Inferior parietal cortex (tissue), 1 donor: Measurements from ENCODE around the gene NHERF1.

ENCODE experiments used
- DNase-seq: peaks from one replicate; pipeline ENCODE4 v3.0.0-alpha.2; 2016; ENCODE audit errors: extremely low spot score

NHERF1 gene

DNA sequence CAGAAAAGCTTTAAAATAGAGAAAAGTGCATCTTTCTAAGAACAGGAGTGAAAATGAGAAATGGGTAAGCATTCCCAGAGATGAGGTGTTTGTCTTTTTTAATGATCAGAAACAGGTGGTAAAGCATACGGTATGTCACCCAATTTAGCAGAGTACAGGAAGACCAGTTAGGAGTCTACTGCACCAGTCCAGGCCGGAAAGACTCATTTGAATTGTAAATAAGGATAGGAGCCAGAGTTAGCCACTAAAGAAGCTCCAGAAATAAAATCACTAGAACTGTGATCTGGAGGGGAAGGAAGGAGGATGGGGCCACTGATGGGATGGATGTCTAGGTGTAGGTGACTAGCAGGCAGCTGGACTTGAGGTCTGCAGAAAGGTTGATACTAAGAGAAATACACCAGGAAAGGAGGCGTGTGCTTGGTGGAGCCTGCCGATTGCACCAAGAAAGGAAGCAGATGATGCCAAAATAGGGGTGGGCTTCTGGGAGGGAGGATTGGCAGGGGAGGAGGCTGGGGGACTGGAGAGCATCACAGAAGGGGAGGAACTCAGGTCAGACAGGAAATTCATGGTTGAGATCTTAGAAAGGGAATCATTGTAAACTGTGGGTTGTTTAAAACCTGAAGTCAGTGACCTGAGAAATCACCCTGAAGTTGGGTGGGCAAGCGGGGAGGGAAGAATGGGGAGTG lies 35.8 kb downstream of the NHERF1 start:
- no peak for DNase-seq

DNA sequence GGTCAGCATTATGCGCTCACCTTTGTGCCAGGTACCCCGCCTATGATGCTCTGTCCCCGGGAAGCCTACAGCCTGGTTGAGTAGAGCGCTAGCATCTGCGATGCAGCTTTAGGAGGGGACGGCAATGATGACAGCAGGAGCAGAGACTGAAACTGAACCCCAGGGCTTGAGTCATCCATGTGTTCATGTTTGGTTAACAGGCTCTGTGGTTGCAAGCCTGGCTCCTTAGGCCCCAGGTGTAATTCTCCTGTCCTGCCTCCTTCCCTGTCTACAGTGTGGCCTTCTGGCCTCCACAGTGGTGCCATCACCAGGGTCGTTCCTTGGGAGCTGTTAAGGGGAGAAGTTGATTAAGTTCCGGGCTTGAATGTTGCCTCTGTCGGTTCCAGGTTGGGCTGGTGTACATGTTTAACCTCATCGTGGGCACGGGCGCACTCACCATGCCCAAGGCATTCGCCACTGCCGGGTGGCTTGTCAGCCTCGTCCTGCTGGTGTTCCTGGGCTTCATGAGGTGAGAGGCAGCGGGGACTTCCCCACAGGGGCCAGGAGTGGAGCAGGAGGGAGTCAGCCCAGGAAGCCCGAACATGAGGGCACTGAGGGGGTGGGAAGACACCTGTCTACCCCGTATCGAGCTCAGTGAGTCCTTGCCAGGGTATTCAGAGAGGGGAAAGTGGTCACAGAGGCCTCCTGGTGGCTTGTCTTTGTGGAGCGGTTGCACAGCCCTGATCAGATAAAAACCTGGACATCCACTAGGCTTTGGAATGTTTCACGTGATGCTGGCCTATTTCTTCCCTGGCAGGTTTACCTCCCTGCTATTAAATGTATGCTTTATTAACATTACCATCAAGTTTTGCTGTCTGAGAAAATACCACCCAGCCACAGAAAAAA lies 36.9 kb downstream of the NHERF1 start:
- DNase-seq: no peak

DNA sequence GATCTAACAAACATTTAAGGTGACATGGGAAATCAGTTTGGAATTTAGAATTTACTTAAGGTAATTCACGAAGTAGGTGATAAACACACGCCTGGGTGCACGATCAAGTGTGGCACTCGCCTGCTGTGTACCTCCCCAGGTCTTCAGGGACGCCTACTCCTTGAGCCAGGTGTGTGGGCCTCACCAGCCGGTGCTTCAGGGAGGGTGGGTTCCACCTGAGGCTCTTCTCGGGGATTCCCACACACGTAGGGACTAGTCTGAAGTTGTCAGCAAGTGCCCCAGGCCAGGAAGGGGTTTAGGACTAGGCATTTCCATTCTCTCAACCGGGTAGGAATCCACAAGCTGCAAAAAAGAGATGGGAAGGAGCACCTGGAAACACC lies 37.5 kb downstream of the NHERF1 start:
- DNase-seq: no peak

DNA sequence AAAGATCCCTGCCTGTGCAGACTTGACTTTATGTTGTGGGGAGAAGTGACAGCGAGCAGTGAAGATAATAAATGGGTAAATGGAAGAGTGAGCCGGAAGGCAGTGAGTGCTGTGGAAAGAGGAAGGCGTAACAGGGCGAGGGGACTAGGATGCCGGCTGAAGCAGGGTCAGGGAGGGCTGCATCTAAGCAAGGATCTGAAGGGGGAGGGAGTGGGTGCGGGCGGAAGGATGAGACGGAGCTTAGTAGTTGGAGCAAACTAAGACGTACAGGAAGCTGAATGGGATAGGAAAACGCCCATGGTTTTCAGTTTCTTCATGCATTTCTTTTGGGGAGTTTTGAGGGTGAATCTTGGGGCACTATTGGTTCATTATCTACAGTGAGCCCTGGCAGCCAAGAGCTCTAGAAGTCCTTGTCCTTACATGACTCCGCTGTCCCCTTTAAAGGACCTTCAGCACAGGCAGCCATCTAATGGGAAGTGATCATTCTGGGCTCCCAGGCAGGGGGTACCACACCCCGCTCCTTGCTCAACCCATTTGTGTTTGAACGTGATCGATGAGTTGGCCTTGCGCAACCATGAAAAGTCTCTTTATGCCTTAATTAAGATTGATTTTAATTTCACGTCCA lies 38.1 kb downstream of the NHERF1 start:
- no peak for DNase-seq

DNA sequence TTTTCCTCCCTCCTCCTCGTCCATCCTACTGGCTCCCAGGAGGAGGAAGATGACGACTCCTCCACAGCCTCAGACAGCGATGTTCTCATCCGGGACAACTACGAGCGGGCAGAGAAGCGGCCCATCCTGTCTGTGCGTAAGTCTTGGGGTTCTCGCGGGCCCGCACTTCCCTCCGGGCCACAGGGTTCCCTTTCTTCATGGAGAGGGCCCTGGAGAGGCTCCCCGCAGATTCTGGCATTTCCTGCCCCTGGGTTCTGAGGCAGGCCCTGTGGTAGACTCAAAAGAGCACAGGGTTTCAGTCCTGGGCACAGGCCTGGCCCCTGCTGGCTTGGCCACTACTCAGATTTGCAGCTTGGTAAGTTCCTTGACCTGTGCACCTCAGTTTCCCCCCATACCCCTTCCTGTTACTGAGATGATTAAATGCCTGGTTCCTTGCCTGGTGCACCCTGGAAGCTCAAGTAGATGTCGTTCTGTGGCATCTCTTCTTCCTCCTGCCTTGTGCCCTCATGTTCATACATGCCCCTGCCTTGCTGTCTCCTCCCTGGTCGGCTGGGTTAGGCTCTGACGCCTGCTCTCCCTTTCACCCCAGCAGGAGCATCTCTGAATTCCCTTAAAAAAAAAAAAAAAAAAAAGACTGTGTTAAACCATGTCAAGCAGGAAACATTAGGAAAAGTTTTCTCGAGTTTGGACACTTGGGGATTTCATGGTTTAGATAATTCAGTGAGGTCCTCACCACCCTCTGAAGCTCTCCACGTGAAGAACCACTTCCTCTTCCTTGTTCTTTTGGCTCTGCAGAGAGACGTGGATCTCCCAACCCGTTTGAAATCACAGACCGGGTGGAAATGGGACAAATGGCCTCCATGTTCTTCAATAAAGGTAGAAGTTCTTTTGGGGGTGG lies 42.0 kb downstream of the NHERF1 start:
- DNase-seq: no peak

DNA sequence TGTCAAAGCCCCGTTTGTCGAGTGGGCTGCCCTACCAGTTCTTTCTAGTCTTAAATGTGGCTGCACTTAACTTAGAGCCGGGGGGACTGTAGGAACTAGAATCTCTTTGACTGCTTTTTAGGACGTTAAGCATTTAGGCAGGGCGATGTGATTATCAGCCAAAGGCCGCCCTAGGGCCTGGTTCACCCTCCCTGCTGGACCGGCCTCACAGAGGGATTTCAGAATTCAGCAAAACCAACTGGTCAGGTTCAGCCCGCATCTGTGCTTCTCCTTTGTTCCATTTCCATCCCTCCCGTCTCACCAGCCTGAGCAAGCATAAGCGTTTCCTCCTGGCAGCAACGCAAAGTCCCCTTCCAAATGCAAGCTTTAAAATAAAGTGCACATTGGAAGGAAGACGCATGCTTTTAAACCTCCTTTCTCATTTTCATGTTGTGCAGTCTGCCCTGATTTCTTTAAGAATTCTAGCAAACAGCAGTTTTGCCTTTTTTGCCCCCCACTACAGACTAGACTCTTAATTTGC lies 44.2 kb downstream of the NHERF1 start:
- no peak for DNase-seq

DNA sequence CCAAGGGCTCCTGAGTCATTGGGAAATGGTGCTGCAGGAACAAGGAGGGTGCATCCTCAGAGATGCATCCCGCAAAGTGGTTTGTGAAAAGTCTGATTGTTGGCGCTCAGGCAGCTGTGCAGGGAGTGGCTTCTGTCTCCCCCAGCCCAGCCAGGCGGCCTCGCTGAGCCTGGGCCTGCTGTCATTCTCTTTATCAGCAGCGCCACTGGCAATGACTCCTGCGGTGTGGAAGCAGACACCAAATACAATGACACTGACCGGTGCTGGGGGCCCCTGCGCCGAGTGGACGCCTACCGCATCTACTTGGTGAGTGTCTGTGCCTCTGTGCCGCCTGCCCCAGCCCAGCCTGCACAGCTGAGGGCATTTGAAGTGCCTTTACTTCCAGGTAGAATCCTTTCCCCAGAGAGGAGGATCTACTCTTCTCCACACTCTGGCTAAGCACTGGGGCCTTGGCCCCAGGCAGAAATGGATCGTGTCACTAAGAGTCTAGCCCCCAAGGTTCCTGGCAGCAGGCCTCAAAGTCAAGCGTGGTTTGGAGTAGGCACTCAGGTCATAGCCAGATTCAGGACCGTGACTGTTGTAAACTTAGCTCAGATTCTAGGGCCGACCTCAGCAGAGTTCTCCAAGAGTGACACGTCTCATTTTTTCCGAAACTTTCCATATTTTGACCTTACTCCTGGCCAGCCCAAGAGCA lies 47.0 kb downstream of the NHERF1 start:
- no peak for DNase-seq

DNA sequence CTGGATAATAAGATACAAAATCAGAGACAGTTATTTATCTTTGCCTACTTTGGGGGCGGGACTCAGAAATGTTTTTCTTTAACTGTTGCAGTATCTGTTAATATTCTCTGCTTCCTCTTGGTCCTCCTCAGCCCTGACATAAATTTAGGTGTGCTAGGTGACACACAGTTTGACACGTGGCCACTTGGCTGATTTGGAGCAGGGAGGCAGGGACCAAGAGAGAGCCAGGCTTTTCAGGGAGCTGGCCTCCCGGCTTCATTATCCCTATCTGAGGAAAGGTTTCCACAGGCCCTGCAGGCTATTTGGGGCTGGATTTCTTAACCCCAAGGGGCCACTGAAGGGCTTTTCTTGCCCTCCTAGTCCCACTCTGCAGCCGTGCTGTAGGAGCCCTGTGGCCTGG lies 47.8 kb downstream of the NHERF1 start:
- DNase-seq: no peak

DNA sequence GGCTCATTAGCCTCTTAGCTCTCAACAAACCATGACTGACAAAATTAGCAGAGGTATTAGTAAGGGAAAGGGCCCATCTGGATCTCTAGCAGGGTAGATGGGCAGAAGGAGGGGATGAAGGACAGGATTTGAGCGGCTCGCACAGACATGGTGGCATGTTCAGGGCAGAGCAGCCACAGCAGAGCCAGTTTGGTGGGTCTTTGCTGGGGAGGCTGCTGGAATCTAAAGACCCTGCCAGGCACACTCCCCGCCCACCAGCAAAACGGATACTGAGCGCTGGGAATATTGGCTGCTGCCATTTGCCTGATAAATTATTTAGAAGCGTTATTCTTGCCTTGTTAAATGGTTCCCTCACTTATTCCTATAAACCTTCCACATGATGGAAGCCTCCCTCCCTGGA lies 48.4 kb downstream of the NHERF1 start:
- no peak for DNase-seq

DNA sequence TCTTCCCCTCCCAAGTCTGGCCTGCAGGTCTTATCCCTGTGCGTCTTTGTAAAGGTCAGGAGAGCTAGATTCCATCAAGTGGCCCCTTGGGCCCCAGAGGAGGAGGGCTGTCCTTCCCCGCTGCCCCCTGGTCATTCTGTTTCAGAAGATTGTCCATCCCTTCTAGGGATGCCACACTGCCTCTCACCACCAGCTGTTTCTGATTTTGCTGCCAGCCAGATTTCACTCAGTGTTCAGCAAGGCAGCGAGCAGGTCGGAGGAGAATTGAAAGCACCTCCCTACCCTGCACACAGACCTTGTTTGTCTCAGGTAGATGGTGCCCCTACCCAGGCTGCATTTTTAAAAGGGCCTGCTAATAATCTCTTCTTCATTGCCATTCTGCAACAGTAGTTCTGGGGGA lies 49.4 kb downstream of the NHERF1 start:
- no peak for DNase-seq

DNA sequence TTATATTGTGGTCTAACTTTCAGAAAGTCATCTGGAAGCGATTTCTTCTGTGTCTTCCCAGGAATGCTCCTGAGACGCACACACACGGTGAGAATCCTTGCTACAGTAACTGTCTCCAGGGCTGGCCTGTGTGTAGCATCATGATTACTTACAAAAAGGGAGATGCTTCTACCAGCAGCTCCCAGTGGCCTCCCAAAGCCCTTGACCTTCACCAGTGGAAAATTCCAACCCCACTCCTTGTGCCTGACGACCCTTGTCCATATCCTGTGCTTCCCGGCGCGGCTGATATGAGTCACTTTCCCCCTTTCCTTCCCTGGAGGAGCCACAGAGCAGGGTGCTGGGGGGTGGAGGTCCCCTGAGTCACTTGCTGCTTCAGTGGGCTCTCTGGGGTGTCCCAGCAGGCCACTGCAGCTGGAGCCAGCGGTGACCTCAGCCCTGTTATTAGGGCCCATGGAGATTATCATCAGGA lies 49.8 kb downstream of the NHERF1 start:
- no peak for DNase-seq

DNA sequence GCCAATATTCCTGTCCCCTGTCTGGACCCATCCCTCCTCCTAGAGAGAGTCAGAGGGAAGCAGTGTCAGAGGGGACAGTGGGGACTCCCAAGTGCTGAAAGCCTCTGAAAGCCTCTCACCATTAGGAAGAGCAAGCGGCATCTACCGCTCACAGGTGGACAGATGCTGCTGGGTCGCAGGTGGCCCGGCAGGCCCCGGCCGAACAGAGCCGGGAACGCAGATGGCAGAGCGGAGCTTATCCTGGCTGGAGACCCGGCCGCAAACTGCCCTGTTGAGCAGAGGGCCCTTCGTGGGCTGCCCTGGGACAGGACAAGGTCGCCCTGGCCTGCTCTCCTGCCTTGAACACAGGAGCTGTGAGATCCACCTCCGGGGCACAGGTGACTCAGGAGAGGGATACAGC lies 50.7 kb downstream of the NHERF1 start:
- DNase-seq: no peak

DNA sequence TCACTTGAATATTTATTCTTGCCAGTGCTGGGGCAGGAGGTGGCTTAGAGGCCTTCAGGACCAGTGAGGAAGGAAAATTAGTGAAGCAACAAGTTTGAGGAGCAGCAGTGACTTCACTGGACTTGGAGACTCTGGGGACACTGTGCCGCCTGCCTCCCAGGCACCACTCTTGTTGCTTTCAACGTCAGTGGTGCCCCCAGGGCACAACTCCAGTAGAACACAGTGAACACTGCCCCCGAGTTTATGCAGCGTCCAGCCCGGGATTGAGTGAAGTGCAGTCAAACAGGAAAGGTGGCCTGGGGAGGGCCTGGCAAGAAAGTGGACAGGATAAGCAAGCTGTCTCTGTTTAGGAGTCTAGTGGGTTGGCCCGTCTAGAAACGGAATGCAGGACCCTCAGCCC lies 52.1 kb downstream of the NHERF1 start:
- DNase-seq: no peak

DNA sequence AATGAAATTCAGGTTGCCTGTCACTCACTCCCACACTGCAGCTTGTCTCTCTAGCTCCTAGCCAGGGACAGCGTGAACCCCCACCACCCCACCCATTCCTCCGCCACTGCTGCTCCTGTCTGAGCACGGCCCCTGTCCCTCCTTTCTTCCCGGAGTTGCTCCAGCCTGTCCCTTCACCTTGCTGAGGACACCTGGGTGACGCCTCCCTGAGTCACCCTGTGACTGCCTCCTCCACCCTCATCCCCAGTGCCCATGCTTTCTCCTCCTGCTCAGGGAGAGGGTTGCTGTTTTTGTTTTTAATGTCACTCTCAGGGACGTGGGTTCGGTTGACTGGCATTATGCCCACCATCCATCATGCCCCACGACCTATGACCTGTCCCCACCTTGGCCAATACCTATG lies 53.5 kb downstream of the NHERF1 start:
- no peak for DNase-seq

DNA sequence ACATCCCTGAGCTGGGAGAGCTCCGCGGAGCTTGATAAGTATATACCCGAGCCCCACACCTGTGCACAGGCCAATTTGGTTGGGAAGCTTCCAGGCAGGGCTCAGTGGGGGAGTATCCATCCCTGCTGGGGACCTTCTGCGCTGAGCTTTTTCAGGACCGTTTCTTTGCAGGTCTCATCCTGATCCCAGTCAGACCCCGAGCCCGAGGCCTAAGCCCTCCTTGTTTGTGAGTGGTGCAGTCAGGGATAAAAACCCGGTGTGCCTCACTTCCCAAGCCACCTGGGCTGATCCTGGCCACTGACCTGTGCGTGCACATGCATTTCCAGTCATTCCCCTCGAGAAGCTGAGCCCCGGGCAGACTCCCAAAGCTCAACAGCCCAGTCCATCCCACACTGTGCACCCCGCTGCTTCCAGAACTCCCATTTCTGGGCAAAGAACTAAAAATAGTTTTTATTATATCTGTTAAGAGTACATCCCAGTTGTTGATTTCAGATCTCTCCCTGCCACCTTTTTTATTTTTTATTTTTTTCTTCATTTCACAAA lies 55.0 kb downstream of the NHERF1 start:
- DNase-seq: no peak

DNA sequence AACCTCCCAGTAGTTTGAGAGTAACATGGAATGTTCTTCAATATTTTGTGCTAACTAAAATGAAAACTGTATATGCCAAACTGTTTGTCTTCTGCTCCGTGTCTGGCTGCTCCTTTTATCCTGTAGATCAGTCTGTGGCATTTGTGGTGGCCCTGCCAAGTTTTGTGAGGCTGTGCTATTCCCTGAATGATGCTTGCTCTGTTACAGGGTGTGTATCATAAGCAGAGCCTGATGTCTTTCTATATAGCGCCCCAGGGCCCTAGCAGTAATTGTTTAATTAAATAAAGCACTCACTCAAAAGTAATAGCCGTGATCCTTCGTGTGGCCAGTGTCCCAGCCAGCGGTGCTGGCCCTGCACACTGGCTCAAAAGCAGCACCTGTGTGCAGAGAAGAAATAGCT lies 55.5 kb downstream of the NHERF1 start:
- DNase-seq: no peak

DNA sequence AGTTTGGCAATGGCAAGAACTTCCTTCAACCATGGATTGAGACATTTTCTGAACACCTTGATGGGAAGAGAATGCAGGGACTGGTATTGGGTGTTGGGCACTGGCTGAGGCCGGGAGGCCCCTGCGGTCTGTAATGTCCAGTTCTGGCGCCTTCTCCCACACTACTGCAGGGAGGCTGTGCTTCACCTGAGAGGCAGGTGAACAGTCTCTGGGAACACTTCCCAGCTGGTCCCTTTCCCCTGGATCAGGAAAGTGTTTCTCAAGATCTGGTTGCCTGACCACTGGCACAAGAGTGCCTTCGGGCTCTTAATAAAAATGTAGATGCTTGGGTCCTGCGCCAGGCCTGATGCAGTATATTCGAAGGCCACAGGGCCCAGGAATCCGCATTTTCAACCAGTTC lies 56.3 kb downstream of the NHERF1 start:
- no peak for DNase-seq

DNA sequence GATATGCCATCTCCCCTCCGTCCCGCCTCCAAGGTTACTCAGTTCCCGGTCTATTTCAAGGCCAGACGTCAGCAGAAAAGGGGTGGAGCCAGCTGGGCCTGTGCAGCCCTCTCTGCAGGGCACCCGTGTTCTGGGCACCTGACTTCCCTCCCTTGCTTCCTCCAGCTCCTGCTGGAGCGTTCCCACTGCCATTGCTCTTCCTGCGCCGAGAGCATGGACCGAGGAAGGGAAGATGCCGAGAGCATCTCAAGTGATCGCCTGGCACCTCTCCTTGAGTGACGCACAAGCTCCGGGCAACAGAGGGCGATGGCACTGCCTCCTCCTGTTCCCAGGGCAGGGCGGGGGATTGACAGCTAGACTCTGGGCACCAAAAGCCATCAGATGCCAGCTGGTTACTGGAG lies 57.2 kb downstream of the NHERF1 start:
- no peak for DNase-seq

DNA sequence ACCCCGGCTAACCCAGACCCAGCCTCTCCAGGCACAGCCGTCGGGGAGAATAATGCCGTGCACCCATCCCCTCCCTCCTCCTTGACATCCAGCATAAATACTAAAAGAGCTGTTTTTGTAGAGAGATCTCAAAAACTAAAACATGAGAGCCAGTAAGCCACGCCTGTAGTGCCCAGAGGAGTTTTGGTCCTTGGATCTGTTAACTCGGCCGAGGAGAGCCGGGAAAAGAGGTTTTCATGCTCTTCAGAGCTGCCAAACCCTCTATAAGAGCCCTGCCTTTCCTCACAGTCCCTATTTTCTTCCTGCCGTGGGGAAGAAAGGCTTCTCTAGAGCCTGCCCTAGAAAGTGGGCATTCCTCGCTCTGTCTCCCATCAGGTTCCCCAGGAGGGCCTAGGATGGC lies 57.9 kb downstream of the NHERF1 start:
- DNase-seq: no peak

DNA sequence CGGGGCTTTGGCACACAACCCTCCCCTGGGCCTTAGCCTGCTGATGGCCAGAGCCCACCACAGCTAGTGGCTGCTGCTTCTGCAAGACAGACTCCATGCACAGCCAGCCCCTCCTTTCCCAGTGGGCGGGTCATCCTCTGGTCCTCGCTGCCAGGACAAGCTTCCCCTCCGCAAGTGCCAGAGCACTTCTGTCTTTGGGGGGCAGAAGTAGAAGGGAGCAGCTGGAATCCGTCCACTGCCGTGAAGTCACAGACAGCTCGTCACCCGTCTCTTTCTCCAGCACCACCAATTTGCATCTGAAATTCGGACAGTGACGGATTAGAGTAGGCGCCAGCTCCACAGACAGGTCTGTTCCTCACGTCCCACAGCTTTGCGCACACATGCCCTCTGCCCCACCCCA lies 59.0 kb downstream of the NHERF1 start:
- no peak for DNase-seq

DNA sequence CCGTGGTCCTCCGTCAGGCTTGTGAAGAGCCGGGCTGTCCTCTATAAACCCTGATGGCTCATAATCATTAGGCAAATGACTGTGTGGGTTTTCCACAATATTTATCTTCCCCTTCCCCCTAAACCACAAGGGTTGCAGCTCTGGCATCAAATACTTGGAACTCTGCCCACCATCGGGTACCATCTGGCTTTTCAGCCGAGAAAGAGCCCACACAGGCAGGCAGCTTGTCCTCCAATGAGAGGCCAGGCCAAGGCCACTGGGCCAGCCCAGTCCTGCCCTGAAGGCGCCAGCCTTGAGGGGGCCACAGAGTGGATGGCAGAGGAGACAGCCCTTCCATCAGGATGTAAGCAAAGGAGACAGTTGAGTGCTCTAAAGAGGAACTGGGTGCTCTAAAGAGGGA lies 59.5 kb downstream of the NHERF1 start:
- DNase-seq: no peak
